Right kidney (tissue), 1 donor: ENCODE measurements around the gene IRF2BP2.
"Not testable (repeated sequence)": the region's sequence is repeated elsewhere in the genome, so short reads cannot be mapped to it uniquely, and the experiment has no call there.

Experiments used
- DNase-seq: peaks from one replicate; pipeline ENCODE4 v3.0.0-alpha.2; 2016

The IRF2BP2 gene

DNA sequence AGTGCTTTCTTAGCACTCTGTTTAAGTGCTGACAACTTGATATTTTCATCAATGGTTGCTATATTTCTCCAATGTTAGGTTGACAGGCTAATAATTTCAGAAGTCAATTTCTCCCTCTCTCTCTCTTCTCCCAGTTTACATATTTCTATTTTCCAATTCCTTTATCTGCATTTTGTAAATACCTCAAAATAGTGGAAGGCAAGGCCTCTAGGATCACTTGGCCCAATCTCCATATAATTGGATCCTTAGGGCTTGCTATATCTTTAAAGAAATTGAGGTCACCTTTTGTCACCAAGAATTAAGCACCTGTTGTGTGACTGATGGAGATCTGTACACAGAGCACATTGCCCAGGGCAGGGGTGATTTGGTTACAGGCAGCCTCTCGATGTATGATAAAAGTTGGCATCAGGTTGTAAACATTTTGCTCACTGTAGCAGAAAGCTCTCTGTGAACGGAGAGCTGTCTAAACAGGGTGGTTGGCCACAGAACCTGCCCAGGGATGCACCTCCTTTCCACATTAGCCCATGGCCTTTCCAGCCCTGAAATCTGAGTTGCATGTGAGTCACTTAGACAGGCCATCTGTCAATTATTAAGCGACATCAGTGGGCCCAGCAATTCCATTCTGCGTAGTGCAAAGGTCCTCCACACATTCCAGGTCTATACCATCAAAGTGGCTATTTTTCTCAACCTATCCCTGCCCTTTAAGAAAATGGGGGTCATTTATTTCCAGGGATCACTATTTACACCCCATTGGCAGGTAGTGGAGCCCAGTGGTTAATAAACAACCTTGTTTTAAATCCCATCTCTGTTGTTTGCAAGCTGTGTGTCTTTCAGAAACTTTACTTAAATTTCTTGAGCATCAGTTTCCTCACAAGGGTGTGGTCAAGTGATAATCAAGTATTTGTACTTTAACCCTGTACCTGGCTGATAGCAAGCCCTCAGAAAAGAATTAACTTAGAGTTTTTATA is 29.1 kb upstream of the IRF2BP2 start:
- no peak for DNase-seq

DNA sequence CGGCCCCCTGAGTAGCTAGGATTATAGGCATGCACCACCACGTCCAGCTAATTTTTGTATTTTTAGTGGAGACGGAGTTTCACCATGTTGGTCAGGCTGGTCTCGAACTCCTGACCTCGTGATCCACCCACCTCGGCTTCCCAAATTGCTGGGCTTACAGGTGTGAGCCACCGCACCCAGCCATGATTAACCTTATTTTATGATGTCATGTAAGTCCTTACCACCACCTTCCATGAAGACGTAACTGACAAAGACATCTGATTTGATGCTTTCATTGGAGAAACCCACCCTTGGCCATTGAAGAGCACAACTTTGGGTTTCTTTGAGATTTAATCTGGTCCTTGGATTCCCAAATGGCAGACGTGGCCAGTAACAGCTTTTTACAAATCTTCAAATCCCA is 24.9 kb upstream of the IRF2BP2 start:
- DNase-seq: not testable (repeated sequence)

DNA sequence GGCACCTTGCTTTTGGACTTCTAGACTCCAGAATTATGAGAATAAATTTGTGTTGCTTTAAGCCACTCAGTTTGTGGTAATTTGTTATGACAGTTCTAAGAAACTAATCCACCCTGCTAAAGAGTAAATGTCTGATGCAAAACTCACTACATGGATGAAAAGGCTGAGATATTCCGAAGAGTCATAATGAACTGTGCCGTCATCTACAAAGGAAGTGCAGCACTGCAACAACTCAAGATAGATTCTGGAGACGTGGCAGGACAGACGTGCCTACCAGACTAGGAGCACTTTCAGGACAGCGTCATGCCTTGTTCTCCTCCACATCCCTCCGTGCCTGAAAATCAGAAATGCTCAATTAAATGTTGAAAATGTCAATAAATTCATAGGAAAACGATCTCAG is 24.4 kb upstream of the IRF2BP2 start:
- DNase-seq: no peak

DNA sequence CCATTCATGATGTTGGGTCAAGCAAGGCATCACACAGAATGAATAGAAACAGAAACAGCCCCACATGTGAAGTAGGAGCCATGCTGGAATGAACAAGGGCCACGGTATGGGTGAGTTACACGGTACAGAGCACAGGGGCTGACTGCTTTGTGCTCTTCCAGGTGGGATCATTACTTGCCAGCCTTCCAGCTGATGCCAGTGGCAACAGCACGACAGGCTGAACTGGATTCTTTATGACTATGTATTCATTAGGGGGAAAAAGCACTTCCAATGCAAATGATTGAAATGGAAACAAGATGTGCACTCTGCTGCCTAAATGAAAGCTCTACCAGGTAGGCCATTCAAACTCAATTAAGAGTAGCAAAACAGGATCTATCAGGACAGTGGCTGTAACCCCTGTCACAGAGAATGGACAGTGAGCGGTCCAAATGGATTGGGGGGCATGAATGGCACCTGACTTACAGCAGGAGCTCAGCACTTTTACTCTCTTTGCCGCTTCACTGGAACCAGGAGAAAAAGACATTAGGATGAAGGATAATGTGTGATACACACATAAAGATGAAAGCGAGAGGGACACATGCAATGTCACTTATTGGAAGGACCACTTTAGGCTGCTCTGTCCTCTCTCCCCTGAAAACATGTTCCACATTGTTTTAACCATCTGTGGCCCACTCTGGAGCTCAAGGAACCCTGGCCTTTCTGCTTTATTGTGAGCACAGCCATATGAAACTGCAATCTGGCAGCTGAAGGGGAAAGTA is 23.4 kb upstream of the IRF2BP2 start:
- DNase-seq: no peak

DNA sequence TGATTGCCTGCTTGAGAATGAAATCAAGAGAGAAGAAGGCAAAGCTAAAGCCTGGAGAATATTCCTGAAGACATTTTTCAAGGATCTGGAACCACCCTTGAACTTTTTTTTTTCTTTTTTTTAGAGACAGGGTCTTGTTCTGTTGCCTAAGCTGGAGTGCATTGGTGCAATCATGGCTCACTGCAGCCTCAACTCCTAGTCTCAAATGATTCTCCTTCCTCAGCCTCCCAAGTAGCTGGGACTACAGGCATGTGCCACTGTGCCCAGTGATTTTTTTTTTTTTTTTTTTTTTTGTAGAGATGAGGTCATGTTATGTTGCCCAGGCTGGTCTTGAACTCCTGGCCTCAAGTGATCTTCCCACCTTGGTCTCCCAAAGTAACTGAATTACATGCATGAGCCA is 22.2 kb upstream of the IRF2BP2 start:
- no peak for DNase-seq

DNA sequence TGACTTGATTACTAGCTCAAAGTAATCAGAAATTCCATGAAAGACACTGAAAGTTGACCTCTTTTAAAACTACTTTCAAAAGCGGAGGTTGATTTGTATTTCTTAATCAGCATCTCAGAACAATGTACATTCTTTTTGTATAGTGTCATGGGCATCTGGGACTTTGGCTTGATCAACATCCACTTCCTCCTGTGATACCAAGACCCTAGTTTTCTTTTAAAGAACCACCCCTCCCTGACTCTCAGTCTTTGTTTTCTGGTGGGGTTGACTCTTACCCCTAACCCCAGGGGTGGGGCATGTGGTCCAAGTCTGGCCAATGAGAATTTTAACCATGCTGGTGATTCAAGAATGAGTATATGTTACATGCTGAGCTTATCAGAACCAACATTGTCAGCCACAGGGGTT is 21.7 kb upstream of the IRF2BP2 start:
- DNase-seq: no peak

DNA sequence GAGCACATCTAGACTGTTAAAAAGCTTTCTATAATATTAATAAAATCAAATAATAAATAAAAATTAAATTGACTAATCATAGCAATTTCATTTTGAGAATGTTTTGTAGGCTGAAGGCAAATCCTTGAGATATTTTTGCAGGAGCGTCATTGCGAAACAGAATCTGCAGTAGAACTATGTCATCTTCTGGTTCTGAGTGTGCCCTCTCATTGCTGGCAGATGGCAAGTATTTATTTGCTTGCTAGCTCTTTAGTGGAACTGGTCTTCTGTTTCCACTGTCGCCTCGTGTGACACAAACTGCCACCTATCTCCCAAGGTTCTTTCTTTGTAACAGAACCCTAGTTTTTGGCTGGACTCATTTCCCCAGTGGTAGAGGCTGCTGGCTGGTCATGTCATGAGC is 19.0 kb upstream of the IRF2BP2 start:
- no peak for DNase-seq

DNA sequence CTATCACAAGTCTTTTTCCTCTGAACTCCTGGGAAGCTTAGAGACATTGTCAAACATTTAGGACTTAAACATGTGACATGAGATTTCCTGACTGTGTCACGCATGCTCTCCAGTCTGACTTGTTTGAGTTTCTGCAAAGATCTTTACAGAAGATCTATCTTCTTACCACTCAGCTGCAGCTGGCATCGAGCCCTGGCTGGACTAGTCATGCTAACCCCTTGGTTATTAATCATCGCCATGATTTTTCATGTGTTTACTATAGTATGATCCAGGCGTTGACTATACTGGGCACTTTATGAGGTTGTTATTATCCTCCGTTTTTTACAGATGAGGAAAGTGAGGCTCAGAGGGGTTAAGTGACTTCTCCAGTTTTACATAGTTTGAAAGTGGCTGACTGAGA is 18.1 kb upstream of the IRF2BP2 start:
- no peak for DNase-seq

DNA sequence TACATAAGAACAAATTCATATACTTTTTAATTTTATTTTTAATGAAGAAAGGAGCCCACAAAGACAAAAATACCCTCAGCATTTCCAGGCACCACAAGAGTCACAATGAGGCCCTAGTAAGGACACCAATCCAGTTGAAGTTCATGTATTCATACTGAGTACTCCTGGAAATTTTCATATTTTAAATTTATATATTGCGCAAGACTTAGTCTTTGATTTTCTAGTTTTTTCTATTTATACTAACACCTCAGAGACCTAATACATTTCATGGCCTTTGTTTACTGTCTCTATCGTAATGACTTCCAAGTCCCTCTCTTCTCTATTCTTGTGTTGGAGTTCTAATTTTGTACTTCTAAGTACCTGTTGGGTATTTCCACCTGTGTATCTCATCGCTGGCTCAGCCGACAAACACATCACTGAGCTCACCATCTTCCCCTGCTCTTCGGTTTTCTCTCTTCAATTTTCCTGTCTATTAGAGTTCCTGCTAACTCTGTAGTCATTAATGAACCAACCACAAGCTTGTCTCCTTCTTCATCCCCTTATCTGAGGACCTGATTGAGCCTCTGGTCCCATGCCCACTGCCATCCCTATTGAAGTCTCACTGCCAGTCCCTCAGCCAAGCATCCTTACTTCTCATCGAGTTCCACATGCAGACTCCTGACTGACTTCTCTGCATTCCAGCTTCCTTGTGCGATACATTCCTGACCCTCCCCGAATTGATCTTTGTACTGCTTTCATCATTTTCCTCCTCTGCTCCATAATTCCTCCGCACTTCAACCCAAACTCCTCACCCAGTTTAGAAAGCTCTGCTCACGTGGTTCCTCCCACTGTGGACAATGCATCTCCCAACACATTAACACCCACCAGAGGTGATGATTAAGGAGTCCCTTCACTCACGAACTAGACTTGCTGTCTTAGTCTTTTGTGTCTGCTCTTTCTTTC is 17.3 kb upstream of the IRF2BP2 start:
- DNase-seq: no peak

DNA sequence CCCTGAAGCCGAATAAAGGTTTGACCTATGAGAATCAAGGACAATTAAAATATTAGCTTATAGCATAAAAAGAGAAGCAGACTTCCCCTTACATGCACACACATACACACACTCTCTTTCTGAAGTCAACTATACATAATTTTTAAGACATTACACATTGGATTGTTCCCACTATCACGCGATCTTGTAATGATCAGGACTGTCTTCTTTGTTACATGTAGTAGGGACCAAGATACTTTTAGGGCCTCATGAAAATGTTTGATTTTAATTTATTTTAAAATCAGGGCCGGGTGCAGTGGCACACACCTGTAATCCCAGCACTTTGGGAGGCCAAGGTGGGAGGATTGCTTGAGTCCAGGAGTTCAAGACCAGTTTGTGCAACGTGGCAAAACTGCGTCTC is 16.4 kb upstream of the IRF2BP2 start:
- no peak for DNase-seq

DNA sequence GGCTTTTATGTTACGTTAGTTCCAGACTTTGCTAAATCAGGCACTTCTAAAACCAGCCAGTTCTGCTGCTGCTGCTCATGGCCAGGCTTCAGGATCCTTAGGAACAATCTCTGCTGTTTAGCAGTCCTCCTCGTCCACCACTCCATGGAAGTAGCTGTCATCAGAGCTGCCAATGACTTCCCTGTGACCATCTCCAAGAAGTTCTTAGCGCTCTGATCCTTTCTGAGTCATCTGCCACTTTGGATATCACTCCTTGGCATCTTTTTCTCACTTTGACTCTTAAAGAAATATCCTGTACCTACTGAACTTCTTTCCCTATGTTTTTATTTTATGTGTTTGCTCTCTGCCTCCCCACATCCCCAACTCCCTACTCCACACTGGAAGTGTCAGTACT is 14.7 kb upstream of the IRF2BP2 start:
- DNase-seq: no peak

DNA sequence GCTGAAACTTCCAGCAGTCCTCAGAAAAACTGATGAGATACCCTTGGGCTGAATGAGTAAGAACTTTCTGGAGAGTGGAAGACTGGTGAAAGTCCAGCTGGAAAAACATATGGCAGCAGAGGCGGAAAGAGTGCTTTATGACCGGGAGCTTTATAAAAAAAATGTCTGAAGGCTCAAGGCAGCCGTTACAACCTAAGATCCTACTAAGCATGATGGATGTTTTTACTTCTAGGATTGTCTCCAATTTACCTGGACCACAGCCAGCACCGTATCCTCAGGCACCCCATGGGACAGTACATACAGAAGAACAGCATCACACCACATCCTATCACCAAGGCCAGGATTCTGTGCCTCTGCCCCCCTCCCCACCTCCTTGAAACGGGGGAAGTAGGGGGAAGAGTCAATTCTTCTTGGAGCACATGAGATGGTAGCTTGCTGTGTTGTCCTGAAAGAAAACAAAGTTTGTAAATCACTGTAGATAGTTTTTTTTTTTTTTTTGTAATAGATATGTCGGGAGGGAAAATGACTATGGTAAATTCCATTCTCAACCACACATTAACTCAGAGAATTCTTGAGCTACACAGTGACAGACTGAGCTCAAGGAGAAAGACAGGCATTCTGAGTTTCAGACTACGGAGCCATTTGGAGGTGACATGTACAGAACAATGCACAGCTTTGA is 11.8 kb upstream of the IRF2BP2 start:
- DNase-seq: peak; percentile 49

DNA sequence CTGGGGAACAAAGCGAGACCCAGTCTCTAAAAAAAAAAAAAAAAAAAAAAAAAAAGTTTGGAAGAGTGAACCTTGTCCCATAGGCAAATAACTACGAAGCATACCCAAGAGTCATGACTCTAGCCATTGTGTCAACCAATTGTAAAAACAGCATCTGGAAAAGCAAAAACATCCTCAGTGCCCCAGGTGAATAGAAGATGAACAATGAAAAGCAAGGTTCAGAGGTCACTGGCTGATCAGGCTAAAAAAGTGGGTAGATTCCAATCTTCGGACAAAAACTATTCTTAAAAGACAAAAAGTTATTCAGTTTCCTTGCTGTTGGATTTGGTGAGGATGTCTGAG is 11.1 kb upstream of the IRF2BP2 start:
- DNase-seq: no peak

DNA sequence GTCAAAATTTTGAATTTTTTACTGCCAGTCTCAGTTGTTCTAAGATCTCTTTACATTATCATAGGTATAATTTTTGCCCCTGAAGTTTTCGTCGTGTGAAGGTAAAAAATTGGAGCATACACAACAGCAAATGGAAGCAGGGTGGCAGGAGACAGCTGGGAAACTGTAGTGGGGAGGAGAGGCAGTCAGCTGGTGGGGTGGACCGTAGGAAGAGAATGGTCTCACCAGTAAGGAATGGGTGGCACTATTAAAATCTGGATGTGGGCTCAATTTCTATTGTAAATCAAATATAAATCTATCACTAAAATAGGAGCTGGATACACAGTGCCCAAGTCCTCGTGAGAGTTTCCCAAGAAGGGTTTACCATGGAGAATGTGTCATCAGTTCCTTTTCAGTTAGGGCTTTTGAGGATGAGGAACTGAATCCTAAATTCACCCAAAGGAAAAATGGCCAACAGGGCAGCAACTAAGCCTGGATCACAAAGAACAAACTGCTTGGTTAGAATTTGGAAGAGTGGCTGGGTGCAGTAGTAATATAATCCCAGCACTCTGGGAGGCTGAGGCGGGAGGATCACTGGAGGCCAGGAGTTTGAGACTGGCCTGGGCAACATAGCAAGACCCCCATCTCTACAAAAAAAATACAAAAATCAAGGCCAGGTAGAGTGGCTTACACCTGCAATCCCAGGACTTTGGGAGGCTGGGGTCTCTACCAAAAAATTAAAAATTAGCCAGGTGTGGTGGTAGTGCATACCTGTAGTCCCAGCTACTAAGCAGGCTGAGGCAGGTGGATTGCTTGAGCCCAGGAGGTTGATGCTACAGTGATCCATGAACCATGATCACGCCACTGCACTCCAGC is 10.5 kb upstream of the IRF2BP2 start:
- no peak for DNase-seq

DNA sequence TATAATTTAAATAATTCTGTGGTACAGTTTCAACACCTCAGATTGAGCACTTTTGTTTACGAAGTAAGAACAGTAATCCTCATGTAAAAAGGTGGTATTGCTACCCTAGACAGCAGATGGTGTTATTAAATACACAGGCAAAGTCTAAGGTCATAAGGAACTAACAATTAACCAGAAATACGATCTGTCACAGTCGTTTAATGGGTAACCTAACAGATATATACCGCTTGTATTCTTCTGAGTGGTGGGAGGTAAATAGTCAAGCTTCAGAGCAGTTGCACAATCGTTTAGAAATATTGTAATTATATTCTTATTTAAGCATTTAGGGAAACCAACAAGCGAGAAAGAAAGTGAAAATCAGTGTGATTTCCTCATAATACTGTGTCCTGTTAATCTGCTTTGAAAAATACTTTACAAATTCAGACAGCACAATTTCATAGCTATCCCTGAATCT is 9.8 kb upstream of the IRF2BP2 start:
- DNase-seq: no peak

DNA sequence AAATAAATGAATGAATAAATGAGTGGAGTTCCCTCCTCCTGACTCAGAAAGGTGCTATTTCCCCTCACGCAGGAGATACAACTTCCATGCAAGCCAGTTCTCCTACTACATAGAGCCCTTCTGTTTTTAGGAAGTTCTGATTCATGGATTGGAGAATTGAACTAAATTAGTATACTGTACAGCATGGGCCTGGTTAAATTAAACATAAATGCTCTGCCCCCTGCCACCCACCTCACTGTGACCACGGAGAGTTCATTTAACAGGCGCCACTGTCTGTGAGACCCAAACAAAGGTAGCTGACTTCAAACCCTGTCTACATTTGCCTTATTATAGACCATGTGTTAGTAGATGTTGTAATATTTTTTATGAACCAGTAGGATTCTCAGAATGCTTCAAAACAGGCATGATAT is 9.1 kb upstream of the IRF2BP2 start:
- no peak for DNase-seq

DNA sequence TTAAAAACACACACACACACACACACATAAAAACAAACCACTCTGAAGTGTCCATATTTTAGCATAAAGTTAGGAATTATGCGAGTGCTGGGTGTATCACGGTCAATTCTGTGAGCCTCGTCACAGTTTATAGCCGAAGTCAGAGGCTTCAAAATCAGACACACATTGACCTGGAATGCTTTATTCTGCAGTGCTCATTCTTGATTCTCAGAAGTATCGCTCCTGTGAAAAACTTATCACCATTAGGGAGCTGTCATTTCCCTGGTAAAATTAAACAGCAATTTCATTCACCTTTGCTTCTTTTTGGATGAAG is 8.7 kb upstream of the IRF2BP2 start:
- DNase-seq: no peak

DNA sequence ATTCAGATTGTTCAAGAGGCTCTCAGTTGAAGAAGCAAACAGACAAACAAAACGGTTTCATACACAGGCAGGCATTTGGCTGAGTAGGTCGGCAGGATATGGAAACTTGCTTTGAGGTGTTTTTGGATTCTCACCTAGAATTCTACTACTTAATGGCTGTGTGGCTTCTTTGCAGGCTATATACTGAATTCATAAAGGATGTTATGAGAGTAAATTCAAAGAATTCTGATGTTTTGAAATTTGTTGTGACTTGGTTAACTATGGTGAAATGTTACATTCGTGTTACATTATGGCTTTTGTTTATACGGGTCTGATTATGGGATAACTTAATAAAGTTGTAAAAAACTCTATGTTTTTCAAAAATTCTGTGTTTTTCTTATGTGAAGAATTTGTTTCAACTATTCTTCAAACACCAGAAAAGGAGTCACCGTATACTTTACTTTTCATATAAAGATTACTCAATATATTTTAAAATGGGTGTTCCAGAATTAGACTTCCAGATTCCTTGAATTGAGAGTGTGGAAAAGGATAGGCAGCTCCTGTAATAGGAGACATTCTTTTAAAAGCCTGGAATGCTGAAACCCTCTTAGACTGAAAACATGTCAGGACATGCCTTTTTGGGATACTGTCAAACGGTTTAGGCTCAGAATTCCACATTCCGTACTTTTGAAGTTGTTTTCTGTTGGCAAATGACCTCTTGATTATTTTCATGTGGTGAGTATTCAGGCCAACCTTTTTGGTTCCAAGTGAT is 8.2 kb upstream of the IRF2BP2 start:
- DNase-seq: no peak

DNA sequence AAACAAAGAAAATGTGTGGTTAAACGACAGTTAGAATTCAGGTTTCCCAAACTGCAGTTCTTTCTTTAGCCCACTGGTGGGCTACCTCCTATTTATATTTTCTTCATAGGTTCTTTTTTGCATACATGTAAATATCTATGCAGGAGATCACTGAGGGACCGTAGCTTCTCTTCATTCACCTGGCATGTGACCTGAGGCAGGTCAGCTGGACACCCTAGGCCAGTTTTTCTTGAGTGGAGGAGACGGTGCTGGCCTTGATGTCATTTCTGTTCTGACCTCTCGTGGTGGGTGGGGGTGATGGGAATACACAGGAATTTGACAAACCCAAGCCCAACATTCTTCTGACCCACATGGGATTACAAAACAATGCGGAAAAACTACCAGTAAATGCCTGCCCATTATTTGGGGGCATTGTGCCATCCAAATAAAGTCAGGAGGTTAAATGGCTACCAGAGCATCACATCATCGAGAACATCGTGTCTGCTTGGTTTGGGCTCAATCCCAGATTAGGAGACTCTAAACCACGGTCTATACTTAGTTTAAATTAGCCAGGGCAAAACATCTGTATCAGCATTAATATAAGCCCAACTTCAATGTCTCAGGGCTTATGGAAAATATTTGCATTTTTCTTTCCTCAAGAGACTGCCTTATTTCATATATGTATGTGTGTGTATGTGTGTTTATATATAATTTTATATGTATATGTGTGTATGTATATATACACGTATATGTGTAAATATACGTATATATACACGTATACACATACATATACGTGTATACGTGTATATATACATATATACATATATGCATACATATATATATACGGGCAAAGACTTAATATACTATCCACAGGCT is 7.4 kb upstream of the IRF2BP2 start:
- DNase-seq: no peak
